Anterior cingulate cortex (tissue), 58 donors: ENCODE measurements around the gene RPS6KA4.
A peak's percentile ranks its signal among the peaks of the same experiment; 100 is the strongest.
"Not testable (repeated sequence)": the region's sequence is repeated elsewhere in the genome, so short reads cannot be mapped to it uniquely, and the experiment has no call there.

ENCODE experiments used
- DNase-seq, 58 donors: peaks; one replicate each; lab custom pipeline; 2025; lab: John Stamatoyannopoulos, UW

Gene RPS6KA4

DNA sequence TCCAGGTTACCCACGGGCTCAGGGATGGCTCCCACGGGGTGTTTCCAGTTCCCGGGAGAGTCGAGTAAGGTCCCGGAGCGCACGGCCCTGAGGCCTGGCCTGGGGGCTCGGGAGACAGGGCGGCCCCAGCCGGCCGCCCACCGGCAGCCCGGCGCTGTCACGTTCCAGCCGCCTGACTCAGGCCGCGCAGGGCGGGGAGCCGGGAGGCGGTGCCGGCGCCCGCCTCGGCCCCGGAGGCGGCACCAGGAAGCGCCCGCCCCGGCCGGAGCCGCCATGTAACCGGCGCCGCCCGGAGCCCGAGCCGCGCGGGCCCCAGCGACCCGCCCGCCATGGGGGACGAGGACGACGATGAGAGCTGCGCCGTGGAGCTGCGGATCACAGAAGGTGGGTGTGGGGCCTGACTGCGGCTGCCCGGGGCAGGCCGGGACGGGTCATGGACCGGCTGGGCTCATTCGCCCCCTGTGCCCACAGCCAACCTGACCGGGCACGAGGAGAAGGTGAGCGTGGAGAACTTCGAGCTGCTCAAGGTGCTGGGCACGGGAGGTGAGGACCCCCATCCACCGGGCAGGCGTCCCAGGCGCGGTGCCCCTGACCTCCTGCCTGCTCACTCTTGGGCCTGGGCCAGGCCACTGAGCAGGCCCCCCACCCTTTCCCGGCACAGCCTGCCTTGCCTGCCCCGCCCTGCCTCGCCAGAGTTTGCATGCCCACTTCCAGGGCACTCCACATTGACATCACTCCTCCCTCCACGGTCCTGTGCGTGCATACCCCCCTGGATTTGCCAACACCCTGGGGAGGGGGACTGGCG is at the start of gene RPS6KA4:
Gene RPS6KA4, plus strand, starts transcription at position 256 of the 805 bp plus-strand sequence. Its CDS starts 74 bp downstream, at position 330.
- DNase-seq, result peak in 45 of 58 donors; percentile 12 to 68 (median 45)

- no peak for DNase-seq
These were observed 46.0 kb upstream of the RPS6KA4 start for GRCh38 chr11:64312947-64313346.

- peak in 11 of 58 donors; percentile 7 to 47 (median 37) for DNase-seq
These were observed 45.3 kb upstream of the RPS6KA4 start for GRCh38 chr11:64313491-64314145.

GRCh38 chr11:64314146-64314804 is 44.7 kb upstream of the RPS6KA4 start:
- no peak for DNase-seq

DNA sequence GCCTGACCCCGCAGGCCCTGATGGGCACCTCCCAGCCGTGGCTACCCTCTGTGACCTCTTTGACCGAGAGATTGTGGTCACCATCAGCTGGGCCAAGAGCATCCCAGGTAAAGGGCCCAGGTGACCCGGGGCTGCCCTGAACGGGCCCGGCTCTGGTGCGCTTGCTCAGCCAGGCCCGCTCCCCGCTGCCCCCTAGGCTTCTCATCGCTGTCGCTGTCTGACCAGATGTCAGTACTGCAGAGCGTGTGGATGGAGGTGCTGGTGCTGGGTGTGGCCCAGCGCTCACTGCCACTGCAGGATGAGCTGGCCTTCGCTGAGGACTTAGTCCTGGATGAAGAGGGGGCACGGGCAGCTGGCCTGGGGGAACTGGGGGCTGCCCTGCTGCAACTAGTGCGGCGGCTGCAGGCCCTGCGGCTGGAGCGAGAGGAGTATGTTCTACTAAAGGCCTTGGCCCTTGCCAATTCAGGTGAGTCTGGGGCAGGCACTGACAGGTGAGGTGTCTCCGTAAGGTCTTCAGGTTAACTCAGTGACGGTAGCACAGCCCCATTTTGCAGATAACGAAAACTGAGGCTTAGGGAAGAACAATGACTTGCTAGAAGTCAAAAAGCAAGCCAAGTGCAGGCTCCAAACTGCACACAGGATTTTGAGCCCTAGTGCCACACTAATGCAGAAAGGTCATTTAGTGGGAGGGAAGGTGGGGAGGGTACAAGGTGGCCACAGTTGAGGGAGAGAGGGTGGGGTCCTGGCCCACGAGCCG is 44.0 kb upstream of the RPS6KA4 start:
- DNase-seq, result no peak

DNA sequence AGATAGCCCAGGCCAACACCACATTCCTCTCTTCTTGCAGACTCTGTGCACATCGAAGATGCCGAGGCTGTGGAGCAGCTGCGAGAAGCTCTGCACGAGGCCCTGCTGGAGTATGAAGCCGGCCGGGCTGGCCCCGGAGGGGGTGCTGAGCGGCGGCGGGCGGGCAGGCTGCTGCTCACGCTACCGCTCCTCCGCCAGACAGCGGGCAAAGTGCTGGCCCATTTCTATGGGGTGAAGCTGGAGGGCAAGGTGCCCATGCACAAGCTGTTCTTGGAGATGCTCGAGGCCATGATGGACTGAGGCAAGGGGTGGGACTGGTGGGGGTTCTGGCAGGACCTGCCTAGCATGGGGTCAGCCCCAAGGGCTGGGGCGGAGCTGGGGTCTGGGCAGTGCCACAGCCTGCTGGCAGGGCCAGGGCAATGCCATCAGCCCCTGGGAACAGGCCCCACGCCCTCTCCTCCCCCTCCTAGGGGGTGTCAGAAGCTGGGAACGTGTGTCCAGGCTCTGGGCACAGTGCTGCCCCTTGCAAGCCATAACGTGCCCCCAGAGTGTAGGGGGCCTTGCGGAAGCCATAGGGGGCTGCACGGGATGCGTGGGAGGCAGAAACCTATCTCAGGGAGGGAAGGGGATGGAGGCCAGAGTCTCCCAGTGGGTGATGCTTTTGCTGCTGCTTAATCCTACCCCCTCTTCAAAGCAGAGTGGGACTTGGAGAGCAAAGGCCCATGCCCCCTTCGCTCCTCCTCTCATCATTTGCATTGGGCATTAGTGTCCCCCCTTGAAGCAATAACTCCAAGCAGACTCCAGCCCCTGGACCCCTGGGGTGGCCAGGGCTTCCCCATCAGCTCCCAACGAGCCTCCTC is 43.1 kb upstream of the RPS6KA4 start:
- DNase-seq, result not testable (repeated sequence)

DNA sequence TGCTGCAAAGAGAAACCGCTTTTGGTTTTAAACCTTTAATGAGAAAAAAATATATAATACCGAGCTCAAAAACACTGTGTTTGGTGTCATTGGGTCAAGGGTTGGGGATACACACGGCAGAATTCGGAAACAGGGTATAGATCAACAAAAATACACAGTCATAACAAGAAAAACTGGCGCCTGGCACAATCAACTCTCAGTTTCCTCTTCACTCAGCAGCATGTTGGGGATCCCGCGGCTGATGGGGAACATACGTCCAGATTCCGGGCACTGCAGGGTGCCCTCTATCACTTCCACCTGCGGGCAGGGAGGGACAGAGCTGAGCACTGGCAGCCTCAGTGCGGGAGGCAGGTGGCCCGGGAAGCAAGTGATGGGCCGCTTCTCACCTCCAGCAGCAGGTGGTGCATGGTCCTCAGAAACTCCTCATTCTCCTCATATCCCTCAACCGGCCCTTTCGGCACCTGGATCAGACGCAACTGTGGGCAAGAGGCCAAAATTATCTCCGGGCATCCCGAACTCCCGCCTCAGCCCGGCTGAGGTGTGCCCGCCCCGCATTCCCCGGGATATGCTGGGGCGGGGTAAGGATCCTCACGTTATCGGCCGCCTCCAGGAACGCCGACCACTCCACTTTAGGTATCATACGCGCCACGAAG is 42.2 kb upstream of the RPS6KA4 start:
- peak in 1 of 58 donors; percentile 67 for DNase-seq

GRCh38 chr11:64317325-64317960 is 41.5 kb upstream of the RPS6KA4 start, which contains the start of gene TRMT112:
Gene TRMT112, minus strand, starts transcription at chr11:64317559. Its CDS starts 33 bp downstream, at chr11:64317526.
- DNase-seq, result peak; percentile 77 to 98 (median 95)

- peak; percentile 82 to 98 (median 95) for DNase-seq
These were observed 40.8 kb upstream of the RPS6KA4 start, which contains the start of gene PRDX5 for GRCh38 chr11:64317961-64318765. Gene PRDX5, plus strand, starts transcription at chr11:64318121. Its CDS starts 95 bp downstream, at chr11:64318216.

DNA sequence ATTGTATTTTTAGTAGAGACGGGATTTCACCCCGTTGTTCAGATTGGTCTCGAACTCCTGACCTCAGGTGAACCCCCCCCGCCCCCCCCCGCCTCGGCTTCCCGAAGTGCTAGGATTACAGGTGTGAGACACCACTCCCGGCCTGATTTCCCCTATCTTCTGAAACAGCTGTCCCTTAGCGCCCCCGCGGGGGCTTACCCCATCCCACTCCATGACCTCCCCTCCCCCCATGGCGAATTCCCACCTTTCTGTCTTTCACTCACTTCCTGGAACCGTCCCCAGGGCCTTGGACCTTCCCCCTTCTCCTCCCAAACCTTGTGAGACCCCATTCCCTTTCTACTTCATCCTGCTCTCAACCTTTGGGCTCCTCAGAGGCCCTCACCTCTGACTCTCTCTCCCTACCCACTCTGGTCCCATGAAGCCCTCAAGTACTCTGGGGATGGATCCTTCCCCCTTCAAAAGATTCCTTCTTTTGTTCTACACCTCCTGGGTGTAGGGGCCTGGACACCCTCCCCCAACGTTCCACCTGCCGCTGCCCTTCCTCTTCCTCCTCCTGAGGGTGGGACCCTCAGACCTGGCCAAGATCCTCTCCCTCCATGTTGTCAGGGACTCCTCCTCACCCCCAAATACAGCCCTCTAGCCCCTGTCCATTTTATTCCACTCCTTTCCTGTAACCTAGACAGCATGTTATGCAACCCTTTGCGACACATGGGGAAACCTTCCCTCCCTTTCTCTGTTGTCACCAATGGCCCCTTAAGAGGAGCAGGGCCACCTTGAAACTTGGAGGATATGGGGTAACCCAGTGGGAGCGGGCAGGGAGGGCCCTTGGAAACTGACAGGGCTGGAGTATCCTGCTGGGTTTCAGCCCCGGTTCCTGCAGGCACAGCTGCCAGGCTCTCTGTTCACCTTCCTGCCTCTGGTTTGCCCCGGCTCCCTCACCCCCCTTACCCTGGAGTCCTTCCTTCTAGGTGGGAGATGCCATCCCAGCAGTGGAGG is 39.9 kb upstream of the RPS6KA4 start:
- DNase-seq, result no peak

GRCh38 chr11:64320556-64320955 is 38.4 kb upstream of the RPS6KA4 start:
- DNase-seq, result no peak

DNA sequence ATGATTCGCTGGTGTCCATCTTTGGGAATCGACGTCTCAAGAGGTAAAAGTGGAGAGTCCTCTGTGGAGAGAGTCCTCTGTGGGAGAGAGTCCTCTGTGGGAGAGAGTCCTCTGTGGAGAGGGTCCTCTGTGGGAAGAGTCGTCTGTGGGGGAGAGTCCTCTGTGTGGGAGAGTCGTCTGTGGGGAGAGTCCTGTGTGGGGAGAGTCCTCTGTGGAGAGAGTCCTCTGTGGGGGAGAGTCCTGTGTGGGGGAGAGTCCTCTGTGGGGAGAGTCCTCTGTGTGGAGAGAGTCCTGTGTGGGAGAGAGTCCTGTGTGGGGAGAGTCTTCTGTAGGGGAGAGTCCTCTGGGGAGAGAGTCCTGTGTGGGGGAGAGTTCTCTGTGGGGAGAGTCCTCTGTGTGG is 37.9 kb upstream of the RPS6KA4 start:
- DNase-seq, result no peak

DNA sequence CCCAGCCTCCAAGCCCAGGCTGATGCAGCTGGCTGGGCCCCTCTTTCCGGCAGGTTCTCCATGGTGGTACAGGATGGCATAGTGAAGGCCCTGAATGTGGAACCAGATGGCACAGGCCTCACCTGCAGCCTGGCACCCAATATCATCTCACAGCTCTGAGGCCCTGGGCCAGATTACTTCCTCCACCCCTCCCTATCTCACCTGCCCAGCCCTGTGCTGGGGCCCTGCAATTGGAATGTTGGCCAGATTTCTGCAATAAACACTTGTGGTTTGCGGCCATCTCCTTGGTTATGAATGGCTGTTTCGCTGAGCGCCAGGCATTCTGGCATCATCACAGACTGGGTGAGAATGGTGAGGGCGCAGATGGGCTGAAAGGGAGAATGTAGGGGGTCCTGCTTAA is 37.4 kb upstream of the RPS6KA4 start:
- no peak for DNase-seq

DNA sequence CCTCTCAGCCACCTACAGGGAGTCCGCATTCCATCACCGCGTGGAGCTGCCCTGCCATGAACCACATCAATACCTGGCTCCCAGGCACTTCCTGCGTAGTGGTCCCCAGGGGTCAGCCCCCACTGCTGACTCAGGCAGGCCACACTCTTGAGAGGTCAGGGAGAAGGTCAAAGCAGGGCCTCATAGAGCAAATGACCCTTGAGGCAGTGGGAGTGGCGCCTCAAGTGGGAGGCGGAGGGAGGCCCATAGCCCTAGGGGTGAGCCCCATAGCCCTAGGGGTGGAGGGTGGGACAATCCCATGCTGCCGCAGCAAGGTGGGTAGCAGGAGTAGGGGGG is 36.1 kb upstream of the RPS6KA4 start:
- DNase-seq, result no peak

- DNase-seq, result no peak
These were observed 35.6 kb upstream of the RPS6KA4 start for GRCh38 chr11:64323373-64323772.

- not testable (repeated sequence) for DNase-seq
These were observed 35.0 kb upstream of the RPS6KA4 start for GRCh38 chr11:64323984-64324383.
